ENCODE results near the gene NOL3.

DNA sequence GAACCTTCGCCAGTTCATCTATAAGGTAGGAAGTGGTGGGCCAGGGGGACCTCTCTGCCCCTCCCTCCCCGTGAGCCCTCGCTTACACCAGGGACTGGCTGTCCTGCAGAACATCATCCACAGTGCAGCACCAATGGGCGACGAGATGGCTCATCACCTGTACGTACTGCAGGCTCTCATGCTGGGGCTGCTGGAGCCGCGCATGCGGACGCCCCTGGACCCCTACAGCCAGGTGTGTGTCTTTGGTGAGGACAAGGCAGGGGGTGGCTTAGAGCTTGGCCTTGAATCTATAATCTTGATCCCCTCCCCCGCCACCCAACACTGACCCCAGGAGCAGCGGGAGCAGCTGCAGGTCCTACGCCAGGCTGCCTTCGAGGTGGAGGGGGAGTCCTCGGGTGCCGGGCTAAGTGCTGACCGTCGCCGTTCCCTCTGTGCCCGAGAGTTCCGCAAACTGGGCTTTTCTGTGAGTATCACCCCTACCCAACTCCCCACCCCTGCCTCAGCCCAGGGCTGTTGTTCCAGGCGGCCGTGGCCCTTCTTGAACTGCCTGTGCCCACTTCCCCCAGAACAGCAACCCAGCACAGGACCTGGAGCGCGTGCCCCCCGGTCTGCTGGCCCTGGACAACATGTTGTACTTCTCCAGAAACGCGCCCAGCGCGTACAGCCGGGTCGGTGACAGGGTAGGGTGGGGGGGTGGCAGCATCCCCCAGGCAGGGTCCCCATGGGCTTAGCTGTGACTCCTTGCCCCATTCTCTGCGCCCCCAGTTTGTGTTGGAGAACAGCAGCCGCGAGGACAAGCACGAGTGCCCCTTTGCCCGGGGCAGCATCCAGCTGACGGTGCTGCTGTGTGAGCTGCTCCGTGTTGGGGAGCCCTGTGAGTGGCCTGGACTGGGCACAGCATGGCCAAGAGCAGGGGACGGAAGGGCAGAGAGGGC is 31.3 kb downstream of the NOL3 start:
- TF ChIP-seq, protein P1, sequence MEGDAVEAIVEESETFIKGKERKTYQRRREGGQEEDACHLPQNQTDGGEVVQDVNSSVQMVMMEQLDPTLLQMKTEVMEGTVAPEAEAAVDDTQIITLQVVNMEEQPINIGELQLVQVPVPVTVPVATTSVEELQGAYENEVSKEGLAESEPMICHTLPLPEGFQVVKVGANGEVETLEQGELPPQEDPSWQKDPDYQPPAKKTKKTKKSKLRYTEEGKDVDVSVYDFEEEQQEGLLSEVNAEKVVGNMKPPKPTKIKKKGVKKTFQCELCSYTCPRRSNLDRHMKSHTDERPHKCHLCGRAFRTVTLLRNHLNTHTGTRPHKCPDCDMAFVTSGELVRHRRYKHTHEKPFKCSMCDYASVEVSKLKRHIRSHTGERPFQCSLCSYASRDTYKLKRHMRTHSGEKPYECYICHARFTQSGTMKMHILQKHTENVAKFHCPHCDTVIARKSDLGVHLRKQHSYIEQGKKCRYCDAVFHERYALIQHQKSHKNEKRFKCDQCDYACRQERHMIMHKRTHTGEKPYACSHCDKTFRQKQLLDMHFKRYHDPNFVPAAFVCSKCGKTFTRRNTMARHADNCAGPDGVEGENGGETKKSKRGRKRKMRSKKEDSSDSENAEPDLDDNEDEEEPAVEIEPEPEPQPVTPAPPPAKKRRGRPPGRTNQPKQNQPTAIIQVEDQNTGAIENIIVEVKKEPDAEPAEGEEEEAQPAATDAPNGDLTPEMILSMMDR (IDR thresholded peaks at IDR 0.05): no peak
- TF ChIP-seq, protein P2, sequence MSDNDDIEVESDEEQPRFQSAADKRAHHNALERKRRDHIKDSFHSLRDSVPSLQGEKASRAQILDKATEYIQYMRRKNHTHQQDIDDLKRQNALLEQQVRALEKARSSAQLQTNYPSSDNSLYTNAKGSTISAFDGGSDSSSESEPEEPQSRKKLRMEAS (CRISPR knock-in tag; IDR thresholded peaks at IDR 0.05): no peak
- TF ChIP-seq, protein P3, sequence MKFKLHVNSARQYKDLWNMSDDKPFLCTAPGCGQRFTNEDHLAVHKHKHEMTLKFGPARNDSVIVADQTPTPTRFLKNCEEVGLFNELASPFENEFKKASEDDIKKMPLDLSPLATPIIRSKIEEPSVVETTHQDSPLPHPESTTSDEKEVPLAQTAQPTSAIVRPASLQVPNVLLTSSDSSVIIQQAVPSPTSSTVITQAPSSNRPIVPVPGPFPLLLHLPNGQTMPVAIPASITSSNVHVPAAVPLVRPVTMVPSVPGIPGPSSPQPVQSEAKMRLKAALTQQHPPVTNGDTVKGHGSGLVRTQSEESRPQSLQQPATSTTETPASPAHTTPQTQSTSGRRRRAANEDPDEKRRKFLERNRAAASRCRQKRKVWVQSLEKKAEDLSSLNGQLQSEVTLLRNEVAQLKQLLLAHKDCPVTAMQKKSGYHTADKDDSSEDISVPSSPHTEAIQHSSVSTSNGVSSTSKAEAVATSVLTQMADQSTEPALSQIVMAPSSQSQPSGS (CRISPR knock-in tag; IDR thresholded peaks at IDR 0.05; ENCODE audit: borderline replicate concordance, low read depth): no peak
- TF ChIP-seq CREB1 (CRISPR knock-in tag; IDR thresholded peaks at IDR 0.05) (no peak), PRRX2 (CRISPR knock-in tag; IDR thresholded peaks at IDR 0.05) (no peak), MXD4 (CRISPR knock-in tag; IDR thresholded peaks at IDR 0.05; ENCODE audit: borderline replicate concordance) (no peak), ZNF138 (CRISPR knock-in tag; conservative IDR thresholded peaks at IDR 0.05) (no peak), TCF7 (CRISPR knock-in tag; IDR thresholded peaks at IDR 0.05; ENCODE audit: low read depth) (no peak), NFYB (CRISPR knock-in tag; conservative IDR thresholded peaks at IDR 0.05; ENCODE audit: low read depth) (no peak), KAT7 (CRISPR knock-in tag; IDR thresholded peaks at IDR 0.05; ENCODE audit: borderline replicate concordance) (no peak)
- TF ChIP-seq, protein P4, sequence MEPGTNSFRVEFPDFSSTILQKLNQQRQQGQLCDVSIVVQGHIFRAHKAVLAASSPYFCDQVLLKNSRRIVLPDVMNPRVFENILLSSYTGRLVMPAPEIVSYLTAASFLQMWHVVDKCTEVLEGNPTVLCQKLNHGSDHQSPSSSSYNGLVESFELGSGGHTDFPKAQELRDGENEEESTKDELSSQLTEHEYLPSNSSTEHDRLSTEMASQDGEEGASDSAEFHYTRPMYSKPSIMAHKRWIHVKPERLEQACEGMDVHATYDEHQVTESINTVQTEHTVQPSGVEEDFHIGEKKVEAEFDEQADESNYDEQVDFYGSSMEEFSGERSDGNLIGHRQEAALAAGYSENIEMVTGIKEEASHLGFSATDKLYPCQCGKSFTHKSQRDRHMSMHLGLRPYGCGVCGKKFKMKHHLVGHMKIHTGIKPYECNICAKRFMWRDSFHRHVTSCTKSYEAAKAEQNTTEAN (CRISPR knock-in tag; IDR thresholded peaks at IDR 0.05): no peak
- TF ChIP-seq, protein P5, sequence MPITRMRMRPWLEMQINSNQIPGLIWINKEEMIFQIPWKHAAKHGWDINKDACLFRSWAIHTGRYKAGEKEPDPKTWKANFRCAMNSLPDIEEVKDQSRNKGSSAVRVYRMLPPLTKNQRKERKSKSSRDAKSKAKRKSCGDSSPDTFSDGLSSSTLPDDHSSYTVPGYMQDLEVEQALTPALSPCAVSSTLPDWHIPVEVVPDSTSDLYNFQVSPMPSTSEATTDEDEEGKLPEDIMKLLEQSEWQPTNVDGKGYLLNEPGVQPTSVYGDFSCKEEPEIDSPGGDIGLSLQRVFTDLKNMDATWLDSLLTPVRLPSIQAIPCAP (CRISPR knock-in tag; IDR thresholded peaks at IDR 0.05): no peak
- TF ChIP-seq, protein P6, sequence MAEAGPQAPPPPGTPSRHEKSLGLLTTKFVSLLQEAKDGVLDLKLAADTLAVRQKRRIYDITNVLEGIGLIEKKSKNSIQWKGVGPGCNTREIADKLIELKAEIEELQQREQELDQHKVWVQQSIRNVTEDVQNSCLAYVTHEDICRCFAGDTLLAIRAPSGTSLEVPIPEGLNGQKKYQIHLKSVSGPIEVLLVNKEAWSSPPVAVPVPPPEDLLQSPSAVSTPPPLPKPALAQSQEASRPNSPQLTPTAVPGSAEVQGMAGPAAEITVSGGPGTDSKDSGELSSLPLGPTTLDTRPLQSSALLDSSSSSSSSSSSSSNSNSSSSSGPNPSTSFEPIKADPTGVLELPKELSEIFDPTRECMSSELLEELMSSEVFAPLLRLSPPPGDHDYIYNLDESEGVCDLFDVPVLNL (CRISPR knock-in tag; IDR thresholded peaks at IDR 0.05; ENCODE audit: borderline replicate concordance, low read depth): no peak
- TF ChIP-seq, protein P7, sequence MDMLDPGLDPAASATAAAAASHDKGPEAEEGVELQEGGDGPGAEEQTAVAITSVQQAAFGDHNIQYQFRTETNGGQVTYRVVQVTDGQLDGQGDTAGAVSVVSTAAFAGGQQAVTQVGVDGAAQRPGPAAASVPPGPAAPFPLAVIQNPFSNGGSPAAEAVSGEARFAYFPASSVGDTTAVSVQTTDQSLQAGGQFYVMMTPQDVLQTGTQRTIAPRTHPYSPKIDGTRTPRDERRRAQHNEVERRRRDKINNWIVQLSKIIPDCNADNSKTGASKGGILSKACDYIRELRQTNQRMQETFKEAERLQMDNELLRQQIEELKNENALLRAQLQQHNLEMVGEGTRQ (CRISPR knock-in tag; IDR thresholded peaks at IDR 0.05): no peak
